Mesothelial cell of epicardium (in vitro differentiated cells): ENCODE measurements around the gene EXOC2. TPM values are rescaled to one million over a fixed set of nuclear protein-coding genes. Genes with fewer than 3 reads are reported as not detected.

Experiments used
- DNase-seq, 2 experiments: peaks; one replicate each; pipeline ENCODE4 v3.0.0; 2021; ENCODE audit warnings: low spot score in 2 of 2; ENCODE audit not compliant: unreplicated experiment in 2 of 2
- H3K27ac Mint-ChIP-seq: 2 replicates; pipeline ENCODE4 v1.8.0; 2021; ENCODE audit warnings: mixed read lengths
- H3K27me3 Mint-ChIP-seq: 2 replicates; pipeline ENCODE4 v1.8.0; 2021; ENCODE audit warnings: low read depth, mixed read lengths
- H3K36me3 Mint-ChIP-seq: 2 replicates; pipeline ENCODE4 v1.8.0; 2021; ENCODE audit warnings: mixed read lengths
- H3K4me1 Mint-ChIP-seq: 2 replicates; pipeline ENCODE4 v1.8.0; 2021; ENCODE audit warnings: mixed read lengths
- H3K4me3 Mint-ChIP-seq: 2 replicates; pipeline ENCODE4 v1.8.0; 2021; ENCODE audit warnings: mild to moderate bottlenecking, moderate library complexity, mixed read lengths
- H3K9me3 Mint-ChIP-seq: 2 replicates; pipeline ENCODE4 v1.8.0; 2021; ENCODE audit warnings: mixed read lengths
- total RNA-seq: library from RNA; stranded (reverse); gene quantifications from 3 replicates; pipeline ENCODE4 v1.2.1, GENCODE V29; 2021
- TF ChIP-seq, protein P1 (sequence below): fragments of 200-600 bp; sonication (generic); IDR thresholded peaks from one replicate; pipeline ENCODE4 v1.5.0; 2021; ENCODE audit warnings: antibody characterized with exemption; ENCODE audit not compliant: unreplicated experiment

EXOC2 gene
- total RNA-seq, 1 donor from 2014 or later = 22.9 TPM

DNA sequence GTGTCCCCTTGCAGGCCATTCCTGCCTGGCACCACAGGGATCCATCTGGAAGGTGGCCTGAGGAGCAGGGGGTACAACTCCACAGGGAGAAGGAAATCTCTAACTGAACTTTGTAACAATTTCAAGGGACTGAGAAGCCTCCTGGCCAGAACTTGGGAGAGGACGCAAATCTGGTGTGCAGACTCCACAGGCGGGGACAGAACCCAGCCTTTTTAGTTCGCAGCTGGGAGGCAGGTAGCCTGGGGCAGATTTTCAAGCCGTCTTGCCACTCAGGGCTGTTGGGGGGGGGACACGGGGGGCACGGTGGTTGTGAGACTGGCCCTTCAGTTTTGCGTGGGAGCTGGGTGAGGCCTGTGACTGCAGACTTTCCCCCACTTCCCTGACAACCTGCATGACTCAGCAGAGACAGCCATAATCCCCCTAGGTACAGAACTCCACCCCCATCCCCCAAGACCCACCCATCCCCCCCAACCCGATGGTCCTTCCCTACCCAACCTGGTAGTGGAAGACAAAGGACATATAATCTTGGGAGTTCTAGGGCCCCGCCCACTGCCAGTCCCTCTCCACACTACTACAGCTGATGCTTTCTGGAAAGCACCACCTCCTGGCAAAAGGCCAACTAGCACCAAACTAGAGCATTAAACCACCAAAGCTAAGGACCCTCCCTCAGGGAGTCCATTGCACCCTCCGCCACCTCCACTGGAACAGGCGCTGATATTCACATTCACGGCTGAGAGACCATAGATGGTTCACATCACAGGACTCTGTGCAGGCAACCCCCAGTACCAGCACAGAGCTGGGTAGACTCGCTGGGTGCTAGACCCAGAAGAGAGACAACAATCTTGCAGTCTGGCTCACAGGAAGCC, 33.0 kb downstream of the EXOC2 start:
- no peak overlapping the region for H3K4me3 Mint-ChIP-seq
- H3K27ac Mint-ChIP-seq = no peak overlapping the region
- H3K27me3 Mint-ChIP-seq = no peaks in the 10 kb centered on the region
- DNase-seq = no peak
- H3K4me1 Mint-ChIP-seq = peaks cover 20% of the 10 kb centered on the region
- TF ChIP-seq, protein P1, sequence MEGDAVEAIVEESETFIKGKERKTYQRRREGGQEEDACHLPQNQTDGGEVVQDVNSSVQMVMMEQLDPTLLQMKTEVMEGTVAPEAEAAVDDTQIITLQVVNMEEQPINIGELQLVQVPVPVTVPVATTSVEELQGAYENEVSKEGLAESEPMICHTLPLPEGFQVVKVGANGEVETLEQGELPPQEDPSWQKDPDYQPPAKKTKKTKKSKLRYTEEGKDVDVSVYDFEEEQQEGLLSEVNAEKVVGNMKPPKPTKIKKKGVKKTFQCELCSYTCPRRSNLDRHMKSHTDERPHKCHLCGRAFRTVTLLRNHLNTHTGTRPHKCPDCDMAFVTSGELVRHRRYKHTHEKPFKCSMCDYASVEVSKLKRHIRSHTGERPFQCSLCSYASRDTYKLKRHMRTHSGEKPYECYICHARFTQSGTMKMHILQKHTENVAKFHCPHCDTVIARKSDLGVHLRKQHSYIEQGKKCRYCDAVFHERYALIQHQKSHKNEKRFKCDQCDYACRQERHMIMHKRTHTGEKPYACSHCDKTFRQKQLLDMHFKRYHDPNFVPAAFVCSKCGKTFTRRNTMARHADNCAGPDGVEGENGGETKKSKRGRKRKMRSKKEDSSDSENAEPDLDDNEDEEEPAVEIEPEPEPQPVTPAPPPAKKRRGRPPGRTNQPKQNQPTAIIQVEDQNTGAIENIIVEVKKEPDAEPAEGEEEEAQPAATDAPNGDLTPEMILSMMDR = no peak
- H3K9me3 Mint-ChIP-seq = peaks cover 23% of the 10 kb centered on the region
- H3K36me3 Mint-ChIP-seq = peaks cover 13% of the 10 kb centered on the region

DNA sequence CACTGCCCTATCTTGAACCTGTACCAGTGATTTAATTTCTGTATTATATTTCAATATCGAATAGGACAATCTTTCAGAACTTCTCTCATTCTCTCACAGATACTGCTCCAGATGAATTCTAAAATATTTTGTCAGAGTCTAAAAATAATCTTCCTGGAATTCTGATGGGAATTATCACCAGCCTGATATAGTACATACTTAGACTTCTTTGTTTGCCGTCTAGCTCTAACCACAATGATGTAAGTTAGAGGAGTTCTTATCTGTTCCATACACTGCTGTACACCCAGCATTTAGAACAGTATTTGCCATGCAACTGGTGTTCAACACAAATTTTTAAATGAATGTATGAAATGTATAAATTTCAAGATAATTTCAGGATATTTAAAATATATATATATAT, 34.7 kb downstream of the EXOC2 start:
- H3K27ac Mint-ChIP-seq = peak overlapping the region; percentile 24
- TF ChIP-seq, protein P1 = no peak
- H3K36me3 Mint-ChIP-seq = peaks cover 12% of the 10 kb centered on the region
- H3K4me1 Mint-ChIP-seq = peaks cover 20% of the 10 kb centered on the region
- no peak for DNase-seq
- no peak overlapping the region for H3K4me3 Mint-ChIP-seq
- H3K27me3 Mint-ChIP-seq = no peaks in the 10 kb centered on the region
- peaks cover 21% of the 10 kb centered on the region for H3K9me3 Mint-ChIP-seq

DNA sequence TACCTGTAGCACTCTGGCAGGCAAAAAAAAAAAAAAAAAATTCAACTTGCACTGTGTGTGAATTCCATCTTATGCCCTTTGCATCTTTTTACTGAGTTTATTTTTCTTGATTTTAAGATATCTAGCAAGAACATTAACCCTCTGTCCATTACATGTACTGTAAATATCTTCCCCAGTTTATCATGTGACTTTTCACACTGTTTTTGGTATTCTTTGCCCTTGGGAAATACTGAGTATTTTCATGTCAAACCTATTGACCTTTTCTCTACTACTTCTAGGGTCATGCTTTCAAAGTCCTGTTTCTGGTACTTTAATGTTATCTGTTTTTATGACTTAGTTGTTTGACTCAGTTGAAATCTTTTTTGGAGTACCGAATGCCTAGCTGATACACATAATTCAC, 35.2 kb downstream of the EXOC2 start:
- peaks cover 25% of the 10 kb centered on the region for H3K4me1 Mint-ChIP-seq

DNA sequence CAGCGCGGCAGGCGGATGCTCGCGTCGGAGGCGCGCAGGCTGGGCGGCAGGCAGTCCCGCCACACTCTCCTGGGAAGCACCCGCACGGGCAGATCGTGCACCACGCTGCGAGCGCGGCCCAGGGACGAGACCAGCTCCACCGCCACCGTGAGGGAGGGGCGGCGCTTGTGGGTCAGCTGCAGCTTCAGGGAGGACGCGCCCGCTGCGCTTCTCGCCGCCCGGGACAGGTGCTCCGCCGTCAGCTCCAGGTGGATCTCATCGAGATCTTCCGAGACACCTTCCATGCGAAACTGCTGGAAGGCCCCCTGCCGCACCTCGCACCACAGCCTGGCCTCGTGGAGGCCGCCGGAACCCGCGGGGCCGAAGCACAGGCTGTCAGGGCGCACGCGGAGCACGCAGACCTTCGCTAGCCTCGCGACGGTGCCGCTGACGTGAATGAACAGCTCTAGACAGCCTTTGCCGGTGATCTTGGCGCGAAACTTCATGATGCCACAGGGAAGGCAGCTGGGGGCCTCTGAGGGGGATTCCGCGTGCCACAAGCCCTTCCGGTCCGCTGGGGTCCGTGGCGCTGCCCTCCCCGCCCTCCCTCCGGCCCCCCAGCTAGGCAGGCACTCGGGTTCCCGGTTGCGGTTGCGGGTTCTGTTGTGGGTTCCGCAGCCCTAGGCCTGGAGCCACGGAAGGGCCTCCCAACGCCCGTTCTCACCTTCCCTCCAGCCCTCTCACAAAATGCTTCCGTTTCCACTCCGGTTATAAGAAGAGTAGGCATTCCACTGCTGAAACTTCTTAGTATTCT, 36.3 kb downstream of the EXOC2 start, which contains the start of gene HUS1B:
Gene HUS1B (minus strand): TSS at position 641 of the 793 bp plus-strand sequence. CDS start 156 bp downstream, at position 485.
- TF ChIP-seq, protein P1 = no peak
- DNase-seq = no peak
- Mint-ChIP-seq H3K36me3 (peaks cover 12% of the 10 kb centered on the region), H3K4me3 (no peak within 1 kb of the TSS), H3K4me1 (peaks cover 28% of the 10 kb centered on the region), H3K27ac (no peak within 1 kb of the TSS), H3K27me3 (no peaks in the 10 kb centered on the region), H3K9me3 (peaks cover 10% of the 10 kb centered on the region)

More for the DNA sequence above, 35.2 kb downstream of the EXOC2 start:
- peaks cover 12% of the 10 kb centered on the region for H3K36me3 Mint-ChIP-seq
- H3K4me3 Mint-ChIP-seq = no peak overlapping the region
- peaks cover 16% of the 10 kb centered on the region for H3K9me3 Mint-ChIP-seq
- DNase-seq = no peak
- TF ChIP-seq, protein P1 = no peak
- no peaks in the 10 kb centered on the region for H3K27me3 Mint-ChIP-seq
- H3K27ac Mint-ChIP-seq = peak overlapping the region; percentile 24

DNA sequence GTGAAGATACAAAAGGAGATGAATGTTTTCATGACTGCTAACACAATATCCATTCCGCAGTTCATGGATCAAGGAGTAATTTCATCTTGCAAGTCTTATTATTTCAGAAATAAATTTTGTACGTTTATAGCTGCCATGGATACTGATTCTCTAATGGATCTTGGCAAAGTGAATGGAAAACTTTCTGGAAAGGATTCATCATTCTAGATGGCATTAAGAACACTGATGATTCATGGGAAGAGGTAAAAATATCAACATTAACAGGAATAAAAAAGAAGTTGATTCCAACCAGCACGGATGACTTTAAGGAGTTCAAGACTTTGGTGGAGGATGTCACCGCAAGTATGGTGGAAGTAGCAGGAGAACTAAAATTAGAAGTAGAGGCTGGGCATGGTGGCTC, 38.8 kb downstream of the EXOC2 start:
- H3K27ac Mint-ChIP-seq = no peak overlapping the region
- TF ChIP-seq, protein P1 = no peak
- H3K4me1 Mint-ChIP-seq = peaks cover 23% of the 10 kb centered on the region
- H3K36me3 Mint-ChIP-seq = peaks cover 12% of the 10 kb centered on the region
- no peak for DNase-seq
- no peaks in the 10 kb centered on the region for H3K27me3 Mint-ChIP-seq
- no peak overlapping the region for H3K4me3 Mint-ChIP-seq
- peaks cover 6% of the 10 kb centered on the region for H3K9me3 Mint-ChIP-seq
